H1 (cell line): ENCODE data around the gene MAPK4. TPM values are rescaled to one million over a fixed set of nuclear protein-coding genes. Genes with fewer than 3 reads are reported as not detected.

Experiments used
- CTCF ChIA-PET: fragments of 300-600 bp; sonication (Branson Sonifier 250); formaldehyde crosslinking; loops from one replicate; lab custom pipeline; 2021; ENCODE audit not compliant: partially characterized antibody; lab: Charles Lee
- POLR2A ChIA-PET: fragments of 300-600 bp; sonication (Branson Sonifier 250); formaldehyde crosslinking; loops from one replicate; lab custom pipeline; 2021; ENCODE audit warnings: inconsistent platforms; ENCODE audit not compliant: partially characterized antibody; lab: Charles Lee
- DNase-seq, 2 experiments: peaks; one replicate each; pipeline versions ENCODE4 v3.0.0 to v3.0.0-alpha.2; 2010 to 2022; ENCODE audit warnings: low spot score in 2 of 2, low read depth in 1 of 2, mixed read lengths in 1 of 2
- FAIRE-seq: peaks from 2 replicates; lab custom pipeline; 2011; peaks lifted over from hg19 to GRCh38; lab: Jason Lieb, UNC
- H2AFZ ChIP-seq: 2 replicates; pipeline ENCODE4 v1.8.1; 2012; ENCODE audit warnings: low read length, inconsistent platforms
- H2AK5ac ChIP-seq: 2 replicates; pipeline ENCODE4 v1.6.1; 2013; ENCODE audit warnings: low read depth, low read length
- H2BK120ac ChIP-seq: replicated peaks from 2 replicates; pipeline ENCODE3; 2013; ENCODE audit warnings: low read depth, low read length, inconsistent platforms
- H2BK12ac ChIP-seq: 2 replicates; pipeline ENCODE4 v1.6.1; 2013; ENCODE audit warnings: low read depth, low read length
- H2BK15ac ChIP-seq: 2 replicates; pipeline ENCODE4 v1.6.1; 2013; ENCODE audit warnings: low read length
- H2BK20ac ChIP-seq: 2 replicates; pipeline ENCODE4 v1.6.1; 2013; ENCODE audit warnings: low read length
- H2BK5ac ChIP-seq: 2 replicates; pipeline ENCODE4 v1.6.1; 2013; ENCODE audit warnings: low read depth, low read length
- H3K14ac ChIP-seq: 2 replicates; pipeline ENCODE4 v1.6.1; 2013; ENCODE audit warnings: inconsistent platforms; ENCODE audit not compliant: insufficient read length
- H3K18ac ChIP-seq: 2 replicates; pipeline ENCODE4 v1.6.1; 2013; ENCODE audit warnings: low read length; ENCODE audit errors: extremely low read depth
- H3K23ac ChIP-seq: 2 replicates; pipeline ENCODE4 v1.6.1; 2013; ENCODE audit warnings: inconsistent platforms; ENCODE audit not compliant: insufficient read length
- H3K23me2 ChIP-seq: 2 replicates; pipeline ENCODE4 v1.6.1; 2013; ENCODE audit warnings: low read depth, low read length
- H3K27ac ChIP-seq: 2 replicates; pipeline ENCODE4 v1.6.1; 2011; ENCODE audit warnings: low read depth, low read length, inconsistent platforms
- H3K27me3 ChIP-seq, 4 experiments: replicated peaks in 1 of 4; 1 replicate in 1 of 4; 2 replicates in 3 of 4; pipeline versions ENCODE4 v1.6.1 to v1.8.1; 2011 to 2013; ENCODE audit warnings: low read length in 3 of 4, mild to moderate bottlenecking in 3 of 4, inconsistent platforms in 2 of 4, mixed read lengths in 2 of 4, moderate library complexity in 1 of 4; ENCODE audit not compliant: control insufficient read depth in 3 of 4, insufficient read depth in 3 of 4; ENCODE audit errors: extremely low read depth in 1 of 4
- H3K36me3 ChIP-seq, 4 experiments: 2 replicates each; pipeline versions ENCODE4 v1.6.1 to v1.8.1; 2011 to 2013; ENCODE audit warnings: mild to moderate bottlenecking in 4 of 4, low read length in 3 of 4, moderate library complexity in 2 of 4, control low read depth in 1 of 4, inconsistent platforms in 1 of 4; ENCODE audit not compliant: insufficient read depth in 4 of 4, control insufficient read depth in 2 of 4
- H3K4ac ChIP-seq: replicated peaks from 2 replicates; pipeline ENCODE3; 2013; ENCODE audit warnings: low read length, low read depth, mixed read lengths, inconsistent platforms; ENCODE audit not compliant: insufficient read length
- H3K4me1 ChIP-seq, 4 experiments: replicated peaks in 1 of 4; 1 replicate in 1 of 4; 2 replicates in 3 of 4; pipeline versions ENCODE4 v1.6.1 to v1.8.1; 2011 to 2013; ENCODE audit warnings: low read length in 3 of 4, inconsistent platforms in 2 of 4, mixed read lengths in 1 of 4; ENCODE audit not compliant: insufficient read depth in 4 of 4, control insufficient read depth in 3 of 4
- H3K4me2 ChIP-seq, 2 experiments: 2 replicates each; pipeline versions ENCODE4 v1.6.1 to v1.8.1; 2011 to 2013; ENCODE audit warnings: low read depth in 2 of 2, low read length in 2 of 2, control low read depth in 1 of 2, inconsistent platforms in 1 of 2, mild to moderate bottlenecking in 1 of 2; ENCODE audit not compliant: insufficient read depth in 1 of 2
- H3K4me3 ChIP-seq, 4 experiments: fragments of 200-600, 300-600 bp in 1 of 4; sonication (generic), shearing (Covaris generic), sonication (Bioruptor Twin) in 1 of 4; 2 replicates each; pipeline versions ENCODE4 v1.5.1 to v1.8.1; 2011 to 2016; ENCODE audit warnings: low read length in 4 of 4, low read depth in 3 of 4, control low read depth in 2 of 4, inconsistent platforms in 2 of 4, mild to moderate bottlenecking in 2 of 4, mixed read lengths in 1 of 4, moderate library complexity in 1 of 4; ENCODE audit not compliant: insufficient read depth in 2 of 4; ENCODE audit errors: extremely low read depth in 1 of 4
- H3K56ac ChIP-seq: replicated peaks from 2 replicates; pipeline ENCODE3; 2013; ENCODE audit warnings: low read depth, mild to moderate bottlenecking, mixed read lengths, low read length, inconsistent platforms; ENCODE audit not compliant: insufficient read length
- H3K79me1 ChIP-seq: 2 replicates; pipeline ENCODE4 v1.6.1; 2013; ENCODE audit warnings: low read depth, low read length, control low read depth
- H3K79me2 ChIP-seq, 2 experiments: 2 replicates each; pipeline versions ENCODE4 v1.6.1 to v1.8.1; 2012 to 2013; ENCODE audit warnings: low read length in 2 of 2, mild to moderate bottlenecking in 2 of 2, inconsistent platforms in 1 of 2; ENCODE audit not compliant: insufficient read depth in 2 of 2, control insufficient read depth in 1 of 2
- H3K9ac ChIP-seq, 4 experiments: replicated peaks in 1 of 4; 1 replicate in 1 of 4; 2 replicates in 3 of 4; pipeline versions ENCODE4 v1.6.1 to v1.8.1; 2011 to 2013; ENCODE audit warnings: low read depth in 3 of 4, low read length in 3 of 4, control low read depth in 2 of 4, mild to moderate bottlenecking in 2 of 4, moderate library complexity in 2 of 4, inconsistent platforms in 1 of 4; ENCODE audit errors: extremely low read depth in 1 of 4
- H3K9me3 ChIP-seq, 2 experiments: 2 replicates each; pipeline versions ENCODE4 v1.6.1 to v1.8.1; 2012 to 2013; ENCODE audit warnings: mild to moderate bottlenecking in 2 of 2, moderate library complexity in 2 of 2, control low read depth in 1 of 2, inconsistent platforms in 1 of 2, low read depth in 1 of 2, low read length in 1 of 2, mixed read lengths in 1 of 2; ENCODE audit not compliant: insufficient read depth in 2 of 2
- H4K20me1 ChIP-seq, 2 experiments: replicated peaks in 1 of 2; 2 replicates each; pipeline versions ENCODE3 to v1.8.1; 2011 to 2013; ENCODE audit warnings: inconsistent platforms in 2 of 2, low read length in 2 of 2, mild to moderate bottlenecking in 1 of 2; ENCODE audit not compliant: insufficient read depth in 2 of 2, control insufficient read depth in 1 of 2
- H4K5ac ChIP-seq: 2 replicates; pipeline ENCODE4 v1.6.1; 2013; ENCODE audit warnings: low read length, low read depth, mixed read lengths, inconsistent platforms; ENCODE audit not compliant: insufficient read length
- H4K8ac ChIP-seq: 2 replicates; pipeline ENCODE4 v1.8.0; 2013; ENCODE audit warnings: mild to moderate bottlenecking, moderate library complexity, low read length, inconsistent platforms; ENCODE audit not compliant: insufficient read depth; ENCODE audit errors: extremely low read depth
- H4K91ac ChIP-seq: replicated peaks from 2 replicates; pipeline ENCODE3; 2013; ENCODE audit warnings: low read length, mixed read lengths, inconsistent platforms; ENCODE audit not compliant: insufficient read length
- CREB1 ChIP-seq: IDR thresholded peaks from 2 replicates; pipeline ENCODE4 v1.6.1; 2012; ENCODE audit warnings: inconsistent platforms
- CTBP2 ChIP-seq: IDR thresholded peaks from 2 replicates; pipeline ENCODE4 v1.7.0; 2011; ENCODE audit warnings: borderline replicate concordance, mild to moderate bottlenecking, moderate library complexity, mixed read lengths, low read length; ENCODE audit not compliant: insufficient read depth, insufficient read length
- FOSL1 ChIP-seq: IDR thresholded peaks from 2 replicates; pipeline ENCODE4 v1.6.1; 2011; ENCODE audit warnings: mild to moderate bottlenecking, low read depth, low read length, moderate library complexity; ENCODE audit not compliant: insufficient read depth
- GTF2F1 ChIP-seq: IDR thresholded peaks from 2 replicates; pipeline ENCODE4 v1.6.1; 2012; ENCODE audit warnings: low read depth, low read length, improper control_type of control experiment, borderline replicate concordance
- HDAC6 ChIP-seq: IDR thresholded peaks from one replicate; pipeline ENCODE4 v1.7.1; 2012; ENCODE audit warnings: low read depth, mild to moderate bottlenecking, inconsistent platforms, low read length, moderate library complexity
- JUN ChIP-seq: IDR thresholded peaks from 2 replicates; pipeline ENCODE4 v1.6.1; 2011; ENCODE audit warnings: low read depth, mild to moderate bottlenecking, improper control_type of control experiment, low read length
- KDM1A ChIP-seq: fragments of 200-600, 300-600 bp; sonication (generic); IDR thresholded peaks from 2 replicates; pipeline ENCODE4 v1.7.1; 2016; ENCODE audit warnings: mild to moderate bottlenecking, low read length, borderline replicate concordance
- KDM4A ChIP-seq: IDR thresholded peaks from one replicate; pipeline ENCODE4 v1.7.1; 2012; ENCODE audit warnings: low read depth, mild to moderate bottlenecking, moderate library complexity, low read length, inconsistent platforms; ENCODE audit not compliant: severe bottlenecking
- MAFK ChIP-seq: IDR thresholded peaks from 2 replicates; pipeline ENCODE4 v1.6.1; 2012; ENCODE audit warnings: low read depth, mild to moderate bottlenecking, improper control_type of control experiment, low read length
- PHF8 ChIP-seq: fragments of 200-600 bp; sonication (generic); conservative IDR thresholded peaks from 2 replicates; pipeline ENCODE4 v1.7.1; 2012; ENCODE audit warnings: low read depth, mild to moderate bottlenecking, inconsistent platforms, low read length, moderate library complexity
- RNF2 ChIP-seq: fragments of 200-900, 300-1000 bp; sonication (generic); IDR thresholded peaks from 2 replicates; pipeline ENCODE4 v1.7.1; 2016; ENCODE audit warnings: borderline replicate concordance, low read depth, mild to moderate bottlenecking, antibody characterized with exemption, low read length; ENCODE audit not compliant: poor library complexity, severe bottlenecking; ENCODE audit errors: missing control alignments
- SUZ12 ChIP-seq: fragments of 200-600 bp; sonication (generic); IDR thresholded peaks from 2 replicates; pipeline ENCODE4 v1.6.1; 2012; ENCODE audit warnings: mild to moderate bottlenecking, inconsistent platforms, low read length, moderate library complexity, mixed read lengths
- TEAD4 ChIP-seq: IDR thresholded peaks from 2 replicates; pipeline ENCODE4 v1.6.1; 2012; ENCODE audit warnings: low read depth, low read length, inconsistent platforms, mixed read lengths
- WGBS, 2 experiments: shearing (Covaris generic) in 1 of 2; methylation state at CpG; one replicate each; pipeline versions ENCODE4 v1.1.6 to v1.1.7; 2013 to 2015; ENCODE audit warnings: low lambda C conversion rate in 2 of 2, mixed read lengths in 2 of 2, inconsistent platforms in 1 of 2, low coverage in 1 of 2, missing lambda C conversion rate in 1 of 2; ENCODE audit not compliant: insufficient replicate concordance in 2 of 2, insufficient coverage in 1 of 2, insufficient read length in 1 of 2; ENCODE audit errors: extremely low coverage in 1 of 2, missing lambda C conversion rate in 1 of 2; 5-methylcytosine and 5-hydroxymethylcytosine counted together
- polyA plus RNA-seq, 7 experiments: library from polyadenylated mRNA; depleted of rRNA in 3 of 7; stranded (reverse) in 5 of 7; unstranded in 2 of 7; fragments of >200 nt in 5 of 7; fragments of 200-250 nt in 2 of 7; gene quantifications; 1 replicate in 5 of 7; 2 replicates in 1 of 7; 4 replicates in 1 of 7; pipeline versions ENCODE4 v1.2.1 to v1.2.3, GENCODE V29; 2011 to 2013; ENCODE audit warnings: missing spikeins in 2 of 7, mixed read lengths in 2 of 7
- total RNA-seq: library from RNA; stranded (reverse); fragmentation: NEBNext Ultra II Directional; extraction: Animal tissue kit (Norgen Biotek cat#: 25700); gene quantifications from 2 replicates; pipeline ENCODE4 v1.2.1, GENCODE V29; 2021

Gene MAPK4
- total and polyA plus RNA-seq, 2 of the 8 experiments (the other 6 are each of a cell fraction or from before 2014, with no cell fraction given), result 3.2 to 3.7 TPM

DNA sequence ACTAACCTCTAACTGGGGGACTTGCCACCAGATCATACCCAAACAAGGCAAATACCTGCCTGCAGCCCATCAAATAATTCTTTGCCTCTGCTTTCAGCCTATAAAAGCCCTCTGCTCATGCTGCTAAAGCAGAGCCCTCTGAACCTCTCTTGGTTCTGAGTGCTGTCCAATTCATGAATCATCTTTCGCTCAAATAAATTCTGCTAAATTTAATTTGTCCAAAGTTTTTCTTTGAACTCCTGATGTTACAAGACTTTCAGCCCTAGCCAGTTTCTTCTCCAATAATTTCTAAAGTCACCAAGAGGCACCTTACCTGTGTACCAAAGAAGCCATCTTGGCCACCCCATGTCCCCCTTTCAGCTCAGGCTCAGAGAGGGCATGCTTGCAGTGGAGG lies 188.0 kb downstream of the MAPK4 start:
- Histone ChIP-seq H3K23me2 (no peaks in the 10 kb centered on the region), H2AFZ (peak overlapping the region; percentile 35; the same call in 1 of the 2 replicates), H3K4me2 (peak overlapping the region in 1 of 2 experiments; percentile 53; a peak in 1 of 4 replicates), H4K91ac (peak overlapping the region; percentile 22), H3K4ac (no peak overlapping the region), H3K4me3 (no peak overlapping the region; a peak in 1 of 8 replicates), H3K79me1 (no peaks in the 10 kb centered on the region), H2BK120ac (peak overlapping the region; percentile 80), H3K36me3 (no peaks in the 10 kb centered on the region), H3K14ac (no peak overlapping the region), H4K8ac (peak overlapping the region; percentile 85), H2BK15ac (no peak overlapping the region), H3K9me3 (0 out of 4 replicates have a peak, but pooled peaks cover 0 to 5% of the 10 kb centered on the region in 2 experiments), H2BK20ac (no peak overlapping the region), H3K4me1 (peaks cover 3 to 18% (median 12%) of the 10 kb centered on the region in 4 experiments; a peak in 5 of 7 replicates), H3K18ac (no peak overlapping the region; the same call in 1 of the 2 replicates), H3K56ac (no peak overlapping the region), H4K20me1 (no peaks in the 10 kb centered on the region), H2BK12ac (0 out of 2 replicates have a peak overlapping the region, but pooled peaks have one; percentile 22), H2BK5ac (peak overlapping the region; percentile 11; the same call in 1 of the 2 replicates), H3K27ac (no peak overlapping the region), H3K9ac (no peak overlapping the region), H2AK5ac (no peak overlapping the region), H3K79me2 (no peaks in the 10 kb centered on the region), H3K23ac (no peak overlapping the region), H4K5ac (peak overlapping the region; percentile 6), H3K27me3 (no peaks in the 10 kb centered on the region)
- ChIA-PET CTCF (interaction anchor here (0.6 to 1.2 kb wide), 3 partner anchors 46 to 73 kb away, joined by 3 to 4 read pairs (median 3); no protein-coding TSS in a partner anchor), POLR2A (no interaction called here)
- 40% methylated on average over 1 of the region's 1 CpG; no CpG with 5 or more reads in 1 of the 2 experiments for WGBS, 2 experiments
- FAIRE-seq, result no peak
- no peak for DNase-seq
- no peak for TF ChIP-seq KDM1A
- no peak for TF ChIP-seq KDM4A
- TF ChIP-seq PHF8, result no peak
- TF ChIP-seq RNF2, result no peak
- TF ChIP-seq FOSL1, result no peak
- TF ChIP-seq SUZ12, result no peak
- TF ChIP-seq JUN, result no peak
- no peak for TF ChIP-seq MAFK
- no peak for TF ChIP-seq HDAC6
- no peak for TF ChIP-seq CREB1
- no peak for TF ChIP-seq GTF2F1
- TF ChIP-seq CTBP2, result no peak
- TF ChIP-seq TEAD4, result no peak
